ENCODE results near the gene PRR11. TPM values are rescaled to one million over a fixed set of nuclear protein-coding genes. Genes with fewer than 3 reads are reported as not detected.

PRR11 gene
- total and polyA plus RNA-seq, 2 of the 8 experiments (the other 6 are each of a cell fraction or from before 2014, with no cell fraction given) = 32.7 to 83.0 TPM

- TF ChIP-seq E2F6 (IDR thresholded peaks at IDR 0.05) = no peak
- no peak for TF ChIP-seq CTCF (IDR thresholded peaks at IDR 0.05; ENCODE audit: control extremely low read depth in 1 of 3, insufficient read depth in 1 of 3, low read depth in 1 of 3, low read length in 3 of 3)
- TF ChIP-seq BACH1 (IDR thresholded peaks at IDR 0.05; ENCODE audit: low read length) = no peak
- TF ChIP-seq SP2 (IDR thresholded peaks at IDR 0.05; ENCODE audit: low read length) = no peak
Observed at GRCh38 chr17:59110973-59111372, 44.6 kb upstream of the PRR11 start (continued).

Measured in H1 (cell line).